H1 (cell line): ENCODE measurements around the gene ZFAND5. TPM values are rescaled to one million over a fixed set of nuclear protein-coding genes. Genes with fewer than 3 reads are reported as not detected.

Experiments
- CTCF ChIA-PET: fragments of 300-600 bp; sonication (Branson Sonifier 250); formaldehyde crosslinking; loops from one replicate; lab custom pipeline; 2021; ENCODE audit not compliant: partially characterized antibody; lab: Charles Lee
- POLR2A ChIA-PET: fragments of 300-600 bp; sonication (Branson Sonifier 250); formaldehyde crosslinking; loops from one replicate; lab custom pipeline; 2021; ENCODE audit warnings: inconsistent platforms; ENCODE audit not compliant: partially characterized antibody; lab: Charles Lee
- DNase-seq, 2 experiments: peaks; one replicate each; pipeline versions ENCODE4 v3.0.0 to v3.0.0-alpha.2; 2010 to 2022; ENCODE audit warnings: low spot score in 2 of 2, low read depth in 1 of 2, mixed read lengths in 1 of 2
- FAIRE-seq: peaks from 2 replicates; lab custom pipeline; 2011; peaks lifted over from hg19 to GRCh38; lab: Jason Lieb, UNC
- H2AFZ ChIP-seq: 2 replicates; pipeline ENCODE4 v1.8.1; 2012; ENCODE audit warnings: low read length, inconsistent platforms
- H2AK5ac ChIP-seq: 2 replicates; pipeline ENCODE4 v1.6.1; 2013; ENCODE audit warnings: low read depth, low read length
- H2BK120ac ChIP-seq: replicated peaks from 2 replicates; pipeline ENCODE3; 2013; ENCODE audit warnings: low read depth, low read length, inconsistent platforms
- H2BK12ac ChIP-seq: 2 replicates; pipeline ENCODE4 v1.6.1; 2013; ENCODE audit warnings: low read depth, low read length
- H2BK15ac ChIP-seq: 2 replicates; pipeline ENCODE4 v1.6.1; 2013; ENCODE audit warnings: low read length
- H2BK20ac ChIP-seq: 2 replicates; pipeline ENCODE4 v1.6.1; 2013; ENCODE audit warnings: low read length
- H2BK5ac ChIP-seq: 2 replicates; pipeline ENCODE4 v1.6.1; 2013; ENCODE audit warnings: low read depth, low read length
- H3K14ac ChIP-seq: 2 replicates; pipeline ENCODE4 v1.6.1; 2013; ENCODE audit warnings: inconsistent platforms; ENCODE audit not compliant: insufficient read length
- H3K18ac ChIP-seq: 2 replicates; pipeline ENCODE4 v1.6.1; 2013; ENCODE audit warnings: low read length; ENCODE audit errors: extremely low read depth
- H3K23ac ChIP-seq: 2 replicates; pipeline ENCODE4 v1.6.1; 2013; ENCODE audit warnings: inconsistent platforms; ENCODE audit not compliant: insufficient read length
- H3K23me2 ChIP-seq: 2 replicates; pipeline ENCODE4 v1.6.1; 2013; ENCODE audit warnings: low read depth, low read length
- H3K27ac ChIP-seq: 2 replicates; pipeline ENCODE4 v1.6.1; 2011; ENCODE audit warnings: low read depth, low read length, inconsistent platforms
- H3K27me3 ChIP-seq, 4 experiments: replicated peaks in 1 of 4; 1 replicate in 1 of 4; 2 replicates in 3 of 4; pipeline versions ENCODE4 v1.6.1 to v1.8.1; 2011 to 2013; ENCODE audit warnings: low read length in 3 of 4, mild to moderate bottlenecking in 3 of 4, inconsistent platforms in 2 of 4, mixed read lengths in 2 of 4, moderate library complexity in 1 of 4; ENCODE audit not compliant: control insufficient read depth in 3 of 4, insufficient read depth in 3 of 4; ENCODE audit errors: extremely low read depth in 1 of 4
- H3K36me3 ChIP-seq, 4 experiments: 2 replicates each; pipeline versions ENCODE4 v1.6.1 to v1.8.1; 2011 to 2013; ENCODE audit warnings: mild to moderate bottlenecking in 4 of 4, low read length in 3 of 4, moderate library complexity in 2 of 4, control low read depth in 1 of 4, inconsistent platforms in 1 of 4; ENCODE audit not compliant: insufficient read depth in 4 of 4, control insufficient read depth in 2 of 4
- H3K4ac ChIP-seq: replicated peaks from 2 replicates; pipeline ENCODE3; 2013; ENCODE audit warnings: low read length, low read depth, mixed read lengths, inconsistent platforms; ENCODE audit not compliant: insufficient read length
- H3K4me1 ChIP-seq, 4 experiments: replicated peaks in 1 of 4; 1 replicate in 1 of 4; 2 replicates in 3 of 4; pipeline versions ENCODE4 v1.6.1 to v1.8.1; 2011 to 2013; ENCODE audit warnings: low read length in 3 of 4, inconsistent platforms in 2 of 4, mixed read lengths in 1 of 4; ENCODE audit not compliant: insufficient read depth in 4 of 4, control insufficient read depth in 3 of 4
- H3K4me2 ChIP-seq, 2 experiments: 2 replicates each; pipeline versions ENCODE4 v1.6.1 to v1.8.1; 2011 to 2013; ENCODE audit warnings: low read depth in 2 of 2, low read length in 2 of 2, control low read depth in 1 of 2, inconsistent platforms in 1 of 2, mild to moderate bottlenecking in 1 of 2; ENCODE audit not compliant: insufficient read depth in 1 of 2
- H3K4me3 ChIP-seq, 4 experiments: fragments of 200-600, 300-600 bp in 1 of 4; sonication (generic), shearing (Covaris generic), sonication (Bioruptor Twin) in 1 of 4; 2 replicates each; pipeline versions ENCODE4 v1.5.1 to v1.8.1; 2011 to 2016; ENCODE audit warnings: low read length in 4 of 4, low read depth in 3 of 4, control low read depth in 2 of 4, inconsistent platforms in 2 of 4, mild to moderate bottlenecking in 2 of 4, mixed read lengths in 1 of 4, moderate library complexity in 1 of 4; ENCODE audit not compliant: insufficient read depth in 2 of 4; ENCODE audit errors: extremely low read depth in 1 of 4
- H3K56ac ChIP-seq: replicated peaks from 2 replicates; pipeline ENCODE3; 2013; ENCODE audit warnings: low read depth, mild to moderate bottlenecking, mixed read lengths, low read length, inconsistent platforms; ENCODE audit not compliant: insufficient read length
- H3K79me1 ChIP-seq: 2 replicates; pipeline ENCODE4 v1.6.1; 2013; ENCODE audit warnings: low read depth, low read length, control low read depth
- H3K79me2 ChIP-seq, 2 experiments: 2 replicates each; pipeline versions ENCODE4 v1.6.1 to v1.8.1; 2012 to 2013; ENCODE audit warnings: low read length in 2 of 2, mild to moderate bottlenecking in 2 of 2, inconsistent platforms in 1 of 2; ENCODE audit not compliant: insufficient read depth in 2 of 2, control insufficient read depth in 1 of 2
- H3K9ac ChIP-seq, 4 experiments: replicated peaks in 1 of 4; 1 replicate in 1 of 4; 2 replicates in 3 of 4; pipeline versions ENCODE4 v1.6.1 to v1.8.1; 2011 to 2013; ENCODE audit warnings: low read depth in 3 of 4, low read length in 3 of 4, control low read depth in 2 of 4, mild to moderate bottlenecking in 2 of 4, moderate library complexity in 2 of 4, inconsistent platforms in 1 of 4; ENCODE audit errors: extremely low read depth in 1 of 4
- H3K9me3 ChIP-seq, 2 experiments: 2 replicates each; pipeline versions ENCODE4 v1.6.1 to v1.8.1; 2012 to 2013; ENCODE audit warnings: mild to moderate bottlenecking in 2 of 2, moderate library complexity in 2 of 2, control low read depth in 1 of 2, inconsistent platforms in 1 of 2, low read depth in 1 of 2, low read length in 1 of 2, mixed read lengths in 1 of 2; ENCODE audit not compliant: insufficient read depth in 2 of 2
- H4K20me1 ChIP-seq, 2 experiments: replicated peaks in 1 of 2; 2 replicates each; pipeline versions ENCODE3 to v1.8.1; 2011 to 2013; ENCODE audit warnings: inconsistent platforms in 2 of 2, low read length in 2 of 2, mild to moderate bottlenecking in 1 of 2; ENCODE audit not compliant: insufficient read depth in 2 of 2, control insufficient read depth in 1 of 2
- H4K5ac ChIP-seq: 2 replicates; pipeline ENCODE4 v1.6.1; 2013; ENCODE audit warnings: low read length, low read depth, mixed read lengths, inconsistent platforms; ENCODE audit not compliant: insufficient read length
- H4K8ac ChIP-seq: 2 replicates; pipeline ENCODE4 v1.8.0; 2013; ENCODE audit warnings: mild to moderate bottlenecking, moderate library complexity, low read length, inconsistent platforms; ENCODE audit not compliant: insufficient read depth; ENCODE audit errors: extremely low read depth
- H4K91ac ChIP-seq: replicated peaks from 2 replicates; pipeline ENCODE3; 2013; ENCODE audit warnings: low read length, mixed read lengths, inconsistent platforms; ENCODE audit not compliant: insufficient read length
- POLR2A ChIP-seq, 2 experiments: IDR thresholded peaks; 1 replicate in 1 of 2; 2 replicates in 1 of 2; pipeline ENCODE4 v1.6.1; 2011; ENCODE audit warnings: low read depth in 2 of 2, low read length in 2 of 2, mild to moderate bottlenecking in 2 of 2; ENCODE audit errors: control extremely low read depth in 1 of 2
- RAD21 ChIP-seq, 2 experiments: IDR thresholded peaks in 1 of 2; conservative IDR thresholded peaks in 1 of 2; 2 replicates each; pipeline ENCODE4 v1.6.1; 2011; ENCODE audit warnings: low read depth in 2 of 2, low read length in 2 of 2, improper control_type of control experiment in 1 of 2, inconsistent platforms in 1 of 2, mild to moderate bottlenecking in 1 of 2, moderate library complexity in 1 of 2
- SAP30 ChIP-seq: fragments of 300-600 bp; sonication (generic); IDR thresholded peaks from 2 replicates; pipeline ENCODE4 v1.7.1; 2012; ENCODE audit warnings: low read length, moderate library complexity, mild to moderate bottlenecking, inconsistent platforms; ENCODE audit not compliant: insufficient read depth, insufficient replicate concordance
- WGBS, 2 experiments: shearing (Covaris generic) in 1 of 2; methylation state at CpG; one replicate each; pipeline versions ENCODE4 v1.1.6 to v1.1.7; 2013 to 2015; ENCODE audit warnings: low lambda C conversion rate in 2 of 2, mixed read lengths in 2 of 2, inconsistent platforms in 1 of 2, low coverage in 1 of 2, missing lambda C conversion rate in 1 of 2; ENCODE audit not compliant: insufficient replicate concordance in 2 of 2, insufficient coverage in 1 of 2, insufficient read length in 1 of 2; ENCODE audit errors: extremely low coverage in 1 of 2, missing lambda C conversion rate in 1 of 2; 5-methylcytosine and 5-hydroxymethylcytosine counted together
- polyA plus RNA-seq, 7 experiments: library from polyadenylated mRNA; depleted of rRNA in 3 of 7; stranded (reverse) in 5 of 7; unstranded in 2 of 7; fragments of >200 nt in 5 of 7; fragments of 200-250 nt in 2 of 7; gene quantifications; 1 replicate in 5 of 7; 2 replicates in 1 of 7; 4 replicates in 1 of 7; pipeline versions ENCODE4 v1.2.1 to v1.2.3, GENCODE V29; 2011 to 2013; ENCODE audit warnings: missing spikeins in 2 of 7, mixed read lengths in 2 of 7
- total RNA-seq: library from RNA; stranded (reverse); fragmentation: NEBNext Ultra II Directional; extraction: Animal tissue kit (Norgen Biotek cat#: 25700); gene quantifications from 2 replicates; pipeline ENCODE4 v1.2.1, GENCODE V29; 2021

ZFAND5 gene
- total and polyA plus RNA-seq, 2 of the 8 experiments (the other 6 are each of a cell fraction or from before 2014, with no cell fraction given): 76.7 to 225 TPM

DNA sequence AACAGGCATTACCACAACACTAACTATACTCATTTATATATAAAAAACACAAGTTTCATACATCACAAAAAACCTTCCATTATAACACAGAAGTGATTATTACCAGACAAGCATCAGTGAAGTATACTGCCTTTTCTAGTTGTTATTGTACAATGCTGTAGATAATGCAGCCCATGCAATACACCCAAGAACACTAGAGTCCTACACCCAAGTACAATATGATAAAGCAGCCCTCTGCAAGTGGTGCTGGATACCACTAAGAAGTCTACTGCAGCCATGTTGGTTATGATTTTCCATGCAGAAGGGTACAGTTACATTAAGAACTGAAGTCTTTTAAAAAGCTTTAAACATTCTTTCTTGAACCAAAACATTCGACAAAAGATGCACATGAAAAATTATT is 10.3 kb downstream of the ZFAND5 start:
- no peak overlapping the region for H3K9ac ChIP-seq
- H4K20me1 ChIP-seq: peaks cover 12 to 21% of the 10 kb centered on the region in 2 experiments
- H3K79me2 ChIP-seq: peaks cover 0 to 43% of the 10 kb centered on the region in 2 experiments; a peak in 3 of 4 replicates

More for the DNA sequence above, 10.3 kb downstream of the ZFAND5 start:
- H2BK12ac ChIP-seq: no peak overlapping the region
- H2AFZ ChIP-seq: no peak overlapping the region
- no peak overlapping the region for H2AK5ac ChIP-seq
- H3K27ac ChIP-seq: no peak overlapping the region
- peaks cover 0 to 2% (median 0%) of the 10 kb centered on the region in 4 experiments; a peak in 2 of 7 replicates for H3K4me1 ChIP-seq
- FAIRE-seq (no peak), DNase-seq (no peak)
- WGBS, 2 experiments: 85% methylated on average over 1 of the region's 1 CpG; no CpG with 5 or more reads in 1 of the 2 experiments
- no peaks in the 10 kb centered on the region for H3K27me3 ChIP-seq
- H3K9me3 ChIP-seq: no peaks in the 10 kb centered on the region
- H3K4me3 ChIP-seq: no peak overlapping the region
- H3K4ac ChIP-seq: no peak overlapping the region
- no peak overlapping the region for H2BK20ac ChIP-seq
- no peak overlapping the region for H4K5ac ChIP-seq
- H4K8ac ChIP-seq: no peak overlapping the region; the same call in 1 of the 2 replicates
- H3K56ac ChIP-seq: no peak overlapping the region
- TF ChIP-seq SAP30: no peak
- peak in 1 of 2 experiments; percentile 80; a peak in 1 of 3 replicates for TF ChIP-seq POLR2A (IDR thresholded peaks at IDR 0.05; ENCODE audit: control extremely low read depth in 1 of 2, low read depth in 2 of 2, low read length in 2 of 2)
- TF ChIP-seq RAD21 (IDR thresholded peaks at IDR 0.05 in 1 of 2, conservative IDR thresholded peaks at IDR 0.05 in 1 of 2; ENCODE audit: low read depth in 2 of 2, low read length in 2 of 2): no peak
- TF ChIP-seq, all 59 proteins: peak for 1
- Histone ChIP-seq H3K4me2 (no peak overlapping the region), H3K79me1 (no peaks in the 10 kb centered on the region; the same call in 1 of the 2 replicates), H4K91ac (no peak overlapping the region), H2BK15ac (no peak overlapping the region), H3K23me2 (no peaks in the 10 kb centered on the region), H3K36me3 (peaks cover 30 to 61% (median 47%) of the 10 kb centered on the region in 4 experiments), H3K14ac (no peak overlapping the region), H2BK5ac (no peak overlapping the region), H3K23ac (no peak overlapping the region), H3K18ac (no peak overlapping the region), H2BK120ac (no peak overlapping the region)
- CTCF ChIA-PET: no interaction called here
- POLR2A ChIA-PET: interaction anchor here (1.0 to 1.2 kb wide), 3 partner anchors 9 to 18 kb away, joined by 4 to 7 read pairs (median 5); partner anchors contain the start of gene ZFAND5
